ENCODE data around the gene FAM217B.
"Not testable (repeated sequence)": the region's sequence is repeated elsewhere in the genome, so short reads cannot be mapped to it uniquely, and the experiment has no call there.

FAM217B gene

DNA sequence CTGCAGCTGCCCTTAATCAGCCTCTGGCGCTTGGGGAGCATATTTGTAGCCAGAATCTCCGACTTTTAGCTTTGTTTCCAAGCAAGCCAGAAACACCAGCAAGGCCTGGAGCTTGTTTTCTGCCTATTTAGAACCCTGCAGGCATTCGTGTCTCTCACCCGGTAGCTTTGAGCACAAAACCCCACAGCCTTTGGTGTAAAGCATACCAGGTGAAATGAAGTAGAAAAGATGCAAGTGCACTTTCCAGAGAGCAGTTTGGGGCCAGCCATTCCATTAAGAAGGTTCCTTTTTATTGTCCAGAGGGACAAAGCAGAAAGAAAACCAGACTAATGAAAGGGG lies 736 bp downstream of the FAM217B start:
- peaks cover 12% of the 10 kb centered on the region for H3K4me1 ChIP-seq (ENCODE audit: control insufficient read depth, insufficient read depth, low read length)
- H3K27ac ChIP-seq (ENCODE audit: low read depth, low read length), result peak overlapping the region; percentile 100
- H3K27me3 ChIP-seq (ENCODE audit: control insufficient read depth, insufficient read depth, low read length), result no peaks in the 10 kb centered on the region
- H3K4me3 ChIP-seq (ENCODE audit: low read length), result peak overlapping the region; percentile 98
- H3K9ac ChIP-seq (ENCODE audit: low read length), result peak overlapping the region; percentile 97
- peaks cover 7% of the 10 kb centered on the region for H3K36me3 ChIP-seq (ENCODE audit: control insufficient read depth, insufficient read depth, low read length)

DNA sequence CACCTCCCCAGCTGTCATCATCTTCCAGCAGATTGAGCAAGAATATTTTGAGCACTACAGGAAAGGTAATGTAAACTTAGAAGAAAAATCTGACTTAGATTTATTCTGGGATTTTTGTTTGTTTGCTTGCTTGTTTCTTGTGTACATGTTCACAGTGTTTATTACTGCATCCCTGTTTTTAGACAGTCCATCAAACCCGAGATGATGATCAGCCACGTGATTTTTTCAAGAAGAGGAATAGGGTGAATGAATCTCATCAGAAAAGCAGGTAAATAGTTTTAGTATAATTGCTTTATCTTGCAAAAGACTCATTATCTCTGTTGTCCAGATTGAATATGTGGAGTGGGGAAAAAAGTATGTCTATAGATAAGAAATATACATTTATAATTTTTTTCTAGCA lies 2.1 kb downstream of the FAM217B start:
- no peaks in the 10 kb centered on the region for H3K27me3 ChIP-seq (ENCODE audit: control insufficient read depth, insufficient read depth, low read length)
- H3K36me3 ChIP-seq (ENCODE audit: control insufficient read depth, insufficient read depth, low read length), result peaks cover 7% of the 10 kb centered on the region
- no peak overlapping the region for H3K27ac ChIP-seq (ENCODE audit: low read depth, low read length)
- H3K4me3 ChIP-seq (ENCODE audit: low read length), result no peak overlapping the region
- H3K9ac ChIP-seq (ENCODE audit: low read length), result no peak overlapping the region
- peaks cover 10% of the 10 kb centered on the region for H3K4me1 ChIP-seq (ENCODE audit: control insufficient read depth, insufficient read depth, low read length)

DNA sequence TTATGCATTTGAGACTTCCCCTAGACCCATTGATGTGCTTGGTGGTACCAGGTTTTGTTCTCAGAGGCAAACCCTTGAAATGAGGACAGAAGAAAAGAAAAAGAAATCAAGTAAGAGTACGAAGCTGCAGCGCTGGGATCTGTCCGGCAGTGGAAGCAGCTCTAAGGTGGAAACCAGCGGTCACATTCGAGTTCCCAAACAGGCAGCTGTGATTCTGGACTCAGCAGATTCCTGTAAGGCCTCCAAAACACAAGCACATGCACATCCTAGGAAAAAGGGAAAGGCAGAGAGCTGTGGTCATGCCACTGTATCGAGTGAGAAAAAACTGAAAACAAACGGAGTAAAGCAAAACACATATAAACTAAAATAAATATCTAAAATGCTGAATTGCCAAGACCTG lies 4.5 kb downstream of the FAM217B start:
- peaks cover 7% of the 10 kb centered on the region for H3K36me3 ChIP-seq (ENCODE audit: control insufficient read depth, insufficient read depth, low read length)
- no peak overlapping the region for H3K9ac ChIP-seq (ENCODE audit: low read length)
- no peak overlapping the region for H3K27ac ChIP-seq (ENCODE audit: low read depth, low read length)
- no peaks in the 10 kb centered on the region for H3K27me3 ChIP-seq (ENCODE audit: control insufficient read depth, insufficient read depth, low read length)
- no peak overlapping the region for H3K4me3 ChIP-seq (ENCODE audit: low read length)
- peaks cover 3% of the 10 kb centered on the region for H3K4me1 ChIP-seq (ENCODE audit: control insufficient read depth, insufficient read depth, low read length)

DNA sequence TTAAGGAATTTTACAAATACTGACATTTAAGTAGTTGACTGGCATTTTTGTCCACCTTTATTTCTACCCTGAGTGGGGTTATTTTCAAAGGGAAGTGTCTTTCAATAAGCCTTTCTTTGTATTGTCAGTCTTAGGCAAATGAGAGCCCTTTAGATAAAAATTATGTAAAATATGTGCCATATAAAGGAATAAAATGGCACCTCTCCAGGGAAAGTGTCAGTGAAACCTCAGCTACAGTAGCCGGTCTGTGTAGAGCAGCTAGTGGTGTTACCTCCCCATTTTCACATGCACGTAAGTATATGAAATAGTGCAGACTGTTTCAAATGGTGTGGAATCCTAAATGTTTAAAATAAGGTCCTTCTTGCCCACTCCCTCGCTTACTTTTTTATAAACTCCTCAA lies 5.0 kb downstream of the FAM217B start:
- no peaks in the 10 kb centered on the region for H3K27me3 ChIP-seq (ENCODE audit: control insufficient read depth, insufficient read depth, low read length)
- peaks cover 7% of the 10 kb centered on the region for H3K36me3 ChIP-seq (ENCODE audit: control insufficient read depth, insufficient read depth, low read length)
- no peak overlapping the region for H3K27ac ChIP-seq (ENCODE audit: low read depth, low read length)
- no peak overlapping the region for H3K9ac ChIP-seq (ENCODE audit: low read length)
- no peak overlapping the region for H3K4me3 ChIP-seq (ENCODE audit: low read length)
- H3K4me1 ChIP-seq (ENCODE audit: control insufficient read depth, insufficient read depth, low read length), result peaks cover 3% of the 10 kb centered on the region

DNA sequence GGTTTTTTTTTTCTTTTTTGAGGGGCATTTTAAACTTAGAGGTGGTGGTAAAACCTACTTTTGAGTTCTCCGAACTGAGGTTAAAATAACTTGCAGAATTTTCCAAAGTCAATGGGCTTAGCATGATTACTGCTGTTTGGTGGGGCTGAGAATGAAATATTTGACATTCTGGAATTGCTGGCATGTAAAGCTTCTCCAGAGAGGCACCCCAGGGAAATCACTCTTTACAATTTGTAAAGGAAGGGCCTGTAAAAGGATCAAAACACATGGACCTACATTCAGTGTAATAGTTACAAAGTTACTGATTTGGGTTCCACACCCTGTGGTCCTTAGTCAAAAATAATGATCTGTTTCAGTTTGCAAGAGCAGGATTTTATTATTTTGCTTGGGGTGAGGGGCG lies 5.5 kb downstream of the FAM217B start:
- peaks cover 7% of the 10 kb centered on the region for H3K36me3 ChIP-seq (ENCODE audit: control insufficient read depth, insufficient read depth, low read length)

DNA sequence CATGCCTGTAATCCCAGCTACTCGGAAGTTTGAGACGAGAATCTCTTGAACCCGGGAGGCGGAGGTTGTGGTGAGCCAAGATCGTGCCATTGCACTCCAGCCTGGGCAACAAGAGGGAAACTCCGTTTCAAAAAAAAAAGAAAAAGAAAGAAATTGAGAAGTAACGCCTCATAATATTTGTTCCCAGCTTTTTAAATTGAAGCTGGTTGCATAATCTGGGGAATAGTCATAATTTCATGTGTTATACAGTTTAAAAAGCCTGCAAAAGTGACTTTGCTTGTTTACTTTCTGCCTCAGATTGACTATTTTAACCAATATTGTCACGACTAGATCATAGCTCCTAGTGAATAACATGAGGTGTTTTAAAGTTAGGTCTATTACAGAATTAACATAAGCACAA lies 7.2 kb downstream of the FAM217B start:
- Histone ChIP-seq H3K27ac (ENCODE audit: low read depth, low read length) (no peak overlapping the region), H3K4me1 (ENCODE audit: control insufficient read depth, insufficient read depth, low read length) (no peaks in the 10 kb centered on the region), H3K4me3 (ENCODE audit: low read length) (no peak overlapping the region), H3K9ac (ENCODE audit: low read length) (no peak overlapping the region), H3K36me3 (ENCODE audit: control insufficient read depth, insufficient read depth, low read length) (peaks cover 7% of the 10 kb centered on the region), H3K27me3 (ENCODE audit: control insufficient read depth, insufficient read depth, low read length) (no peaks in the 10 kb centered on the region)

More for the DNA sequence above, 5.5 kb downstream of the FAM217B start:
- Histone ChIP-seq H3K27me3 (ENCODE audit: control insufficient read depth, insufficient read depth, low read length) (no peaks in the 10 kb centered on the region), H3K4me3 (ENCODE audit: low read length) (no peak overlapping the region), H3K9ac (ENCODE audit: low read length) (no peak overlapping the region), H3K4me1 (ENCODE audit: control insufficient read depth, insufficient read depth, low read length) (peaks cover 3% of the 10 kb centered on the region), H3K27ac (ENCODE audit: low read depth, low read length) (no peak overlapping the region)

DNA sequence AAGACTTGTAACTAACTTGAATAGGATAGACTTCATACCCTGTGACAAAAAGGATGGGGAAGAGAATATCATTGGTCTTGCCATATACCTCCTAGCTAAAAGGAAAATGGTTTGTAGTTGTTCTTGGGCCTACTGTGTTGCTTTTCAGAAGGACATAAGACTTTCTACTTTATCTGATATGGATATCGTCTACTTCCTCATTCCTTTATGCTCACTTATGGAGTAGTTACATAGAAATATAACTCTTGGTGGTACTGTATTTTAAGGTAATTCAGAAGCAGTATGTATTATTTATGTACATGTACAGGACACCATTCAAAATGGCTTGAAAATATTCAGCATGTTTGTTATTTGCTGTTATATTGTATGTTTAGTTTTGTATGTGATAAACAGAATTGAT lies 8.0 kb downstream of the FAM217B start:
- Histone ChIP-seq H3K4me1 (ENCODE audit: control insufficient read depth, insufficient read depth, low read length) (no peaks in the 10 kb centered on the region), H3K27me3 (ENCODE audit: control insufficient read depth, insufficient read depth, low read length) (no peaks in the 10 kb centered on the region), H3K4me3 (ENCODE audit: low read length) (no peak overlapping the region), H3K27ac (ENCODE audit: low read depth, low read length) (no peak overlapping the region), H3K36me3 (ENCODE audit: control insufficient read depth, insufficient read depth, low read length) (peaks cover 7% of the 10 kb centered on the region), H3K9ac (ENCODE audit: low read length) (no peak overlapping the region)

DNA sequence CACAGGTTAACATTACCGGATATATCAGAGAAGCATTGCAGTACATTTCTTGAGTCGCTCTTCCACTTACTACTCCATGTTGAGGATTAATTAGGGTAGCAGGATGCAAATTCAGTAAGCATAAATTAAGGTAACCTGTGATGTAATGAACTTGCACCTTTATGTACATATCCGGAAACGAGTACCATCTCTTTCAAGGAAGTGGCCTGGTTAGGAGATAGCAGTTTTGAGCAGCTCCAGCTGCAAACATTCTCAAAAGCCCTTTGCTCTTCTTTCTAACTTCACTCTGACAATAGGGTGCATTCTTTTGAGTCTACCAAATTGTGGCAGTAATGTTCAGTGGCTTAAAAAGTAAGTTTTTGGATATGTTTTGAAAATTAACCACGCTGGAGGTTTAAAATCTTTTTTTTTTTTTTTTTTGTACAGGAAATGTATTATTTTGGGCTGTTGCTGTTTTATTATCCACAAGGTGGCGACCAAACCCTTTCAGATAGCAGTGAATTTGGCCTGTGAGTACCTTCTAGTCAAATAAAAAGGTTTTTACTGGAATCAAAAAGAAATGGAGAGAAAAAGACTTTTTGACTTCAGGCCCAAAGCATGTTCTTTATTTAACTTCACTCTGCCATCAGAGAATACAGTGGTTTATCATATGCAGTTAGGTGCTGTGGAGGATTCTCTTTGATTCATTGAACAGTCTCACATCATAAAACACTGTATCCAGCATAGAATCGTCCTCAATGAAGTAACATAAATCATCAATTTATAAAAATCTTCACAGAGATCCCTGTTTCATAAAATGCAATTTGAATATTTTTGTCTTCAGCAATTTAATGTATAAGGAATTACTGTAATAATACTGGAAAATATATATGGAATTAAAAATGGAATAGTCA lies 8.9 kb downstream of the FAM217B start:
- no peak overlapping the region for H3K4me3 ChIP-seq (ENCODE audit: low read length)
- H3K27ac ChIP-seq (ENCODE audit: low read depth, low read length), result no peak overlapping the region
- H3K36me3 ChIP-seq (ENCODE audit: control insufficient read depth, insufficient read depth, low read length), result peaks cover 3% of the 10 kb centered on the region
- H3K4me1 ChIP-seq (ENCODE audit: control insufficient read depth, insufficient read depth, low read length), result no peaks in the 10 kb centered on the region
- no peaks in the 10 kb centered on the region for H3K27me3 ChIP-seq (ENCODE audit: control insufficient read depth, insufficient read depth, low read length)
- no peak overlapping the region for H3K9ac ChIP-seq (ENCODE audit: low read length)

DNA sequence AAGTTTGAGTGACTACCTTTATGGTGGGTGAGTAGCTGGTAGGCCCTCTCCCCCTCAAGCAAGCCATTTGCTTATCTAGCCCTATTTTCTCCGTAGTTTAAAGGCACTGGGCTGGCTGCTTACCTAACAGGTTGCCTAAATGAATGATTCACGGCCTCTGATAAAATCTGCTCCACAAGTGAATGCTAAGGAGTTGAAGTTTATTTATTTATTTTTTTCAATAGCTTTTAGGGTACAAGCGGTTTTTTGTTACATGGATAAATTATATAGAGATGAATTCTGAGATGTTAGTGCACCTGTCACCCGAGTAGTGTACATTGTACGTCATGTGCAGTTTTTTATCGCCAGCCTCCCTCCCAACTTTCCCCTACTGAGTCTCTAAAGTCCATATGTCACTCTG lies 9.7 kb downstream of the FAM217B start:
- H3K36me3 ChIP-seq (ENCODE audit: control insufficient read depth, insufficient read depth, low read length), result no peaks in the 10 kb centered on the region
- no peak overlapping the region for H3K27ac ChIP-seq (ENCODE audit: low read depth, low read length)
- no peak overlapping the region for H3K4me3 ChIP-seq (ENCODE audit: low read length)
- no peaks in the 10 kb centered on the region for H3K4me1 ChIP-seq (ENCODE audit: control insufficient read depth, insufficient read depth, low read length)
- H3K9ac ChIP-seq (ENCODE audit: low read length), result no peak overlapping the region
- no peaks in the 10 kb centered on the region for H3K27me3 ChIP-seq (ENCODE audit: control insufficient read depth, insufficient read depth, low read length)

DNA sequence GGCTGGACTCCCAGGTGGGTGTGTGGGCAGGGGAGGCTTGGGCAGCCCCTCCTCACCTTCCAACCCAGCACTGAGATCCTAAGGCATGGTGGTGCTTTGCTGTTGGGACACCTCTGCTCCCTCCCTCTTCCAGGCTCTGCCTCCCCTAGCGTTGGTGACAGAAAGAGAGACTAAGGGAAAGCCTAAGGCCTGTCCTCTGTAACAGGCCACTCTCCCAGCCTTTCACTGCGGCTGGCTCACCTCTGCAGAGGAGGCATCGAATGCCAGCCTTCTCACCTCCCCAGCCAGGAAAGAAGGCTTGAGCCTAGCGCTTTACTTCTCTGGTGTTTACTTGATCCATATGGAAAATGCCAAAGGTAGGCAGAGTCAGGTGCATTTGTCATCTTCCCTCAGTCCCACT lies 14.5 kb downstream of the FAM217B start:
- Histone ChIP-seq H3K27me3 (ENCODE audit: control insufficient read depth, insufficient read depth, low read length) (no peaks in the 10 kb centered on the region), H3K9ac (ENCODE audit: low read length) (no peak overlapping the region), H3K4me1 (ENCODE audit: control insufficient read depth, insufficient read depth, low read length) (no peaks in the 10 kb centered on the region), H3K27ac (ENCODE audit: low read depth, low read length) (no peak overlapping the region), H3K36me3 (ENCODE audit: control insufficient read depth, insufficient read depth, low read length) (no peaks in the 10 kb centered on the region), H3K4me3 (ENCODE audit: low read length) (no peak overlapping the region)

DNA sequence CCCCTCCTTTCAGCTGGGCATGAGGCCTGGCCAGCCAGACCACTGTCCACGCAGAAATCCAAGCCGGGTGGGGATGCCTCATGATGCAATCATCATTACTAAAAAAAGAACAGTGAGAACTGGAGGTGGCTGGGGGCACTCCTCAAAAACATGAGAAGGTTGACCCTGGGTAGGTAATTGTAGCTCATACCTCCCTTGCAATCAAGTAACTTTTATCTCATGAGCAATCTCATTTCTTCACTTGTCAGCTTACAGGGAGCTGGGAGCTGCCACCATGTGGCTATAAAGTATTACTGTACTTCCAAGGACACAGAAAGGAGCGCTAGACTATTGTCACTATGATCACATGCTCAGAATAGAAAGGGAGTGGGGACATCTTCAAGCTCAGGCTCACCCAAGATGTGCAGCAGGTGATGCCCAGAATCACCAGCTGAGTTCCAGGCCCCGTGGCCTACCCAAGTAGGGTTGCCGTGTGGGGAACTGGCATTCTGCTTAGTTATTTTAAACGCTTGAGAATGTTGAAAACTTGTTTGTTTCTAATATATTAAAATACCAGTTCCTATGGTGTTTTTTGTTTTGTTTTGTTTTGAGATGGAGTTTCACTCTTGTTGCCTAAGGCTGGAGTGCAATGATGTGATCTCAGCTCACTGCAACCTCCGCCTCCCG lies 15.1 kb downstream of the FAM217B start:
- Histone ChIP-seq H3K36me3 (ENCODE audit: control insufficient read depth, insufficient read depth, low read length) (no peaks in the 10 kb centered on the region), H3K27me3 (ENCODE audit: control insufficient read depth, insufficient read depth, low read length) (no peaks in the 10 kb centered on the region), H3K9ac (ENCODE audit: low read length) (no peak overlapping the region), H3K4me3 (ENCODE audit: low read length) (no peak overlapping the region), H3K27ac (ENCODE audit: low read depth, low read length) (no peak overlapping the region), H3K4me1 (ENCODE audit: control insufficient read depth, insufficient read depth, low read length) (no peaks in the 10 kb centered on the region)

DNA sequence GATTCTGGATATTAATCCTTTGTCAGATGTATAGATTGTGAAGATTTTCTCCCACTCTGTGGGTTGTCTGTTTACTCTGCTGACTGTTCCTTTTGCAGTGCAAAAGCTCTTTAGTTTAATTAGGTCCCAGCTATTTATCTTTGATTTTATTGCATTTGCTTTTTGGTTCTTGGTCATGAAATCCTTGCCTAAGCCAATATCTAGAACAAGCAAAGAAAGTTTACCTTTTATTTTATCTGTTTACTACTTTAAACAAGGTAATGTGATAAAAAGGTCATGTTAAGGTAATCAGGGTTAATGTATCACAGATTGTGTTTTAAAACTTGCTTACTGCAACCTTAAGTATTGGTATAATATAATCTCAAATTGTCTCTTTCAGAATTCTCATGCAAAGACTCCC lies 17.4 kb downstream of the FAM217B start:
- H3K4me1 ChIP-seq (ENCODE audit: control insufficient read depth, insufficient read depth, low read length); H3K36me3 ChIP-seq (ENCODE audit: control insufficient read depth, insufficient read depth, low read length); H3K4me3 ChIP-seq (ENCODE audit: low read length); H3K9ac ChIP-seq (ENCODE audit: low read length); H3K27ac ChIP-seq (ENCODE audit: low read depth, low read length); H3K27me3 ChIP-seq (ENCODE audit: control insufficient read depth, insufficient read depth, low read length): not testable (repeated sequence)

DNA sequence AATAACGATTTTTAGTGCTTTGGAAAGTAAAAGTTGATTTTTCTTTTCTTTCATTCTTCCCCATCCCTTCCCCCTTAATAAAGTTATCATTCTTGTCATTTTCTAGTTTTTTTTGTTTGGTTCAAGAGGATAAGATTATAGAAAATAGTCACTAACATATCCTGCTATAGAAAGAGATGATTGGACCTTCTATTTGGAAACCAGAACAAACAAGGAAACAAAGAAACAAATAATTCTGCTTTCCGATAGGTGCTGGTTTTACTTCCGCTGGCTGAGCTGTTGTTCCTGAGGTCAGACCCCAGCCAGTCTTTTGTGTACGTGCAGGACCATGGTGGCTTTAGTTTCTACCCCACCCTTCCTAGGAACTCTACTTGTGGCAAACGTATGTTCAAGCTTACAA lies 17.9 kb downstream of the FAM217B start, which contains the start of gene CDH26:
CDH26 (plus strand) TSS at position 301 of the 400 bp plus-strand sequence. CDS start 304 bp downstream, outside the sequence.
- Histone ChIP-seq H3K4me3 (ENCODE audit: low read length) (no peak within 1 kb of the TSS), H3K27me3 (ENCODE audit: control insufficient read depth, insufficient read depth, low read length) (no peaks in the 10 kb centered on the region), H3K36me3 (ENCODE audit: control insufficient read depth, insufficient read depth, low read length) (no peaks in the 10 kb centered on the region), H3K27ac (ENCODE audit: low read depth, low read length) (no peak within 1 kb of the TSS), H3K4me1 (ENCODE audit: control insufficient read depth, insufficient read depth, low read length) (no peaks in the 10 kb centered on the region), H3K9ac (ENCODE audit: low read length) (no peak within 1 kb of the TSS)
